ENCODE measurements around the gene PTAFR. TPM values are rescaled to one million over a fixed set of nuclear protein-coding genes. Genes with fewer than 3 reads are reported as not detected.

Gene PTAFR
- total and polyA plus RNA-seq, 11 donors, result 0.42 to 23.5 (median 2.2) TPM

GRCh38 chr1:28126212-28126611 lies 50.3 kb downstream of the PTAFR start:
- 60 to 77% (median 70%) methylated on average over 3 of the region's 3 CpGs for WGBS, 4 donors
- peaks cover 0 to 57% (median 0%) of the 10 kb centered on the region in 12 donors for H3K4me1 ChIP-seq
- H3K27me3 ChIP-seq, result no peaks in the 10 kb centered on the region
- no peaks in the 10 kb centered on the region for H3K9me3 ChIP-seq
- DNase-seq, result no peak
- H3K4me3 ChIP-seq, result peak overlapping the region in 4 of 12 donors; percentile 17 to 36 (median 24)
- H3K36me3 ChIP-seq, result no peaks in the 10 kb centered on the region
- intact Hi-C loops (cut with DNase I), result no loop called here
- H3K27ac ChIP-seq, result peak overlapping the region in 5 of 12 donors; percentile 13 to 93 (median 45)
- ATAC-seq, result no peak
- no peak for TF ChIP-seq CTCF (IDR thresholded peaks at IDR 0.05)
- no peak for TF ChIP-seq POLR2A (IDR thresholded peaks at IDR 0.05)

GRCh38 chr1:28123461-28123961 lies 53.0 kb downstream of the PTAFR start:
- no peaks in the 10 kb centered on the region for H3K36me3 ChIP-seq
- TF ChIP-seq POLR2A (IDR thresholded peaks at IDR 0.05) (no peak), CTCF (IDR thresholded peaks at IDR 0.05) (no peak)
- peaks cover 0 to 47% (median 0%) of the 10 kb centered on the region in 12 donors for H3K4me1 ChIP-seq
- peak overlapping the region in 1 of 12 donors; percentile 38 for H3K27ac ChIP-seq
- WGBS, 4 donors, result 46 to 56% (median 54%) methylated on average over 4 of the region's 4 CpGs
- ATAC-seq (peak in 1 of 4 donors; percentile 22), DNase-seq (no peak)
- no peak overlapping the region for H3K4me3 ChIP-seq
- H3K9me3 ChIP-seq, result no peaks in the 10 kb centered on the region
- H3K27me3 ChIP-seq, result no peaks in the 10 kb centered on the region
- intact Hi-C loops (cut with DNase I), result no loop called here

- no peaks in the 10 kb centered on the region for H3K36me3 ChIP-seq
- H3K27ac ChIP-seq, result peak overlapping the region in 1 of 12 donors; percentile 38
- no peak overlapping the region for H3K4me3 ChIP-seq
- no peak for TF ChIP-seq POLR2A (IDR thresholded peaks at IDR 0.05)
- TF ChIP-seq CTCF (IDR thresholded peaks at IDR 0.05), result no peak
- no peaks in the 10 kb centered on the region for H3K9me3 ChIP-seq
- H3K27me3 ChIP-seq, result no peaks in the 10 kb centered on the region
- WGBS, 4 donors, result 78 to 89% (median 87%) methylated on average over 3 of the region's 3 CpGs
- H3K4me1 ChIP-seq, result peaks cover 0 to 33% (median 0%) of the 10 kb centered on the region in 12 donors
- no peak for DNase-seq
- intact Hi-C loops (cut with DNase I), result no loop called here
- no peak for ATAC-seq
Measured at GRCh38 chr1:28122183-28122582, 54.3 kb downstream of the PTAFR start.

GRCh38 chr1:28119556-28119955 lies 56.9 kb downstream of the PTAFR start:
- no peak for ATAC-seq
- H3K27ac ChIP-seq, result no peak overlapping the region
- no peaks in the 10 kb centered on the region for H3K9me3 ChIP-seq
- no peak for DNase-seq
- peaks cover 0 to 33% (median 0%) of the 10 kb centered on the region in 12 donors for H3K4me1 ChIP-seq
- intact Hi-C loops (cut with DNase I), result no loop called here
- no peak overlapping the region for H3K4me3 ChIP-seq
- no peaks in the 10 kb centered on the region for H3K36me3 ChIP-seq
- TF ChIP-seq POLR2A (IDR thresholded peaks at IDR 0.05) (no peak), CTCF (IDR thresholded peaks at IDR 0.05) (no peak)
- no peaks in the 10 kb centered on the region for H3K27me3 ChIP-seq
- WGBS, 4 donors, result 90 to 96% (median 94%) methylated on average over 8 of the region's 8 CpGs
